Kidney (tissue), 14 donors: ENCODE results near the gene DAW1. TPM values are rescaled to one million over a fixed set of nuclear protein-coding genes. Genes with fewer than 3 reads are reported as not detected.

Source experiments
- DNase-seq, 5 donors: peaks; one replicate each; pipeline ENCODE4 v3.0.0-alpha.2; 2013 to 2020
- FAIRE-seq: peaks from 2 replicates; lab custom pipeline; 2012; peaks lifted over from hg19 to GRCh38; lab: Jason Lieb, UNC
- H3K27ac ChIP-seq, 2 donors: one replicate each; pipeline ENCODE4 v1.7.0; 2013; ENCODE audit warnings: low read depth in 2 of 2, low read length in 2 of 2, inconsistent platforms in 1 of 2
- H3K27me3 ChIP-seq: one replicate; pipeline ENCODE4 v1.7.1; 2013; ENCODE audit warnings: low read length, inconsistent platforms; ENCODE audit not compliant: control insufficient read depth, insufficient read depth
- H3K36me3 ChIP-seq, 3 donors: one replicate each; pipeline versions ENCODE4 v1.7.0 to v1.7.1; 2013; ENCODE audit warnings: low read length in 3 of 3, control low read depth in 1 of 3, inconsistent platforms in 1 of 3; ENCODE audit not compliant: insufficient read depth in 3 of 3, control insufficient read depth in 2 of 3
- H3K4me1 ChIP-seq, 3 donors: one replicate each; pipeline versions ENCODE4 v1.7.0 to v1.7.1; 2013; ENCODE audit warnings: low read length in 3 of 3, inconsistent platforms in 1 of 3, low read depth in 1 of 3; ENCODE audit not compliant: control insufficient read depth in 2 of 3, insufficient read depth in 2 of 3
- H3K4me3 ChIP-seq, 3 donors: one replicate each; pipeline versions ENCODE4 v1.7.0 to v1.8.1; 2013; ENCODE audit warnings: low read length in 3 of 3, control low read depth in 1 of 3, inconsistent platforms in 1 of 3
- H3K9ac ChIP-seq, 3 donors: one replicate each; pipeline versions ENCODE4 v1.7.0 to v1.7.1; 2013; ENCODE audit warnings: low read length in 3 of 3, control low read depth in 1 of 3, inconsistent platforms in 1 of 3
- H3K9me3 ChIP-seq, 3 donors: one replicate each; pipeline versions ENCODE4 v1.7.0 to v1.7.1; 2013; ENCODE audit warnings: low read length in 3 of 3, control low read depth in 1 of 3, inconsistent platforms in 1 of 3; ENCODE audit not compliant: control insufficient read depth in 2 of 3, insufficient read depth in 1 of 3
- CTCF ChIP-seq: IDR thresholded peaks from 3 replicates; pipeline ENCODE4 v1.5.1; 2012; ENCODE audit warnings: mild to moderate bottlenecking, moderate library complexity, borderline replicate concordance; ENCODE audit not compliant: insufficient read depth; ENCODE audit errors: extremely low read depth
- intact Hi-C: fragments of 100-400 bp; cut with DNase I; formaldehyde crosslinking; loops from one replicate; pipeline ENCODE4 v1.11.1; 2022
- polyA plus RNA-seq: library from polyadenylated mRNA; stranded (reverse); fragments of 350-450 nt; fragmentation: Illumina TruSeq; extraction: RNeasy Lipid Tissue Mini Kit (QIAGEN cat#74804); gene quantifications from one replicate; pipeline ENCODE4 v1.2.3, GENCODE V29; 2014; ENCODE audit warnings: low read depth, low replicate concordance; ENCODE audit not compliant: insufficient read depth
- total RNA-seq: library from RNA; stranded (reverse); fragmentation: NEBNext Ultra II Directional; extraction: Animal tissue kit (Norgen Biotek cat#: 25700); gene quantifications from one replicate; pipeline ENCODE4 v1.2.1, GENCODE V29; 2021
- donor health status: control.
- donor health status: control.
- donor health status: control.
- donor health status: control.
- donor health status: control.
- donor health status: DM: yes; HTN: yes; CAD: no.
- donor health status: Normal renal cell carcinoma (clear cell type).

Gene DAW1
- total and polyA plus RNA-seq, 2 donors from 2014 or later = 1.0 to 1.7 TPM

- no peaks in the 10 kb centered on the region for H3K4me1 ChIP-seq
- intact Hi-C loops = no loop called here
- no peak overlapping the region for H3K4me3 ChIP-seq
- DNase-seq (no peak), FAIRE-seq (no peak)
- H3K27ac ChIP-seq = no peak overlapping the region
- no peaks in the 10 kb centered on the region for H3K36me3 ChIP-seq
- no peak for TF ChIP-seq CTCF
- no peaks in the 10 kb centered on the region for H3K9me3 ChIP-seq
- no peaks in the 10 kb centered on the region for H3K27me3 ChIP-seq
- no peak overlapping the region for H3K9ac ChIP-seq
These were observed 88.9 kb downstream of the DAW1 start for GRCh38 chr2:227960317-227960716.

- no peak for TF ChIP-seq CTCF
- FAIRE-seq = no peak
These were observed 100.3 kb downstream of the DAW1 start for GRCh38 chr2:227971619-227972230.

GRCh38 chr2:227973241-227973640, 101.8 kb downstream of the DAW1 start:
- DNase-seq = no peak
- no peak for TF ChIP-seq CTCF
- Histone ChIP-seq H3K4me1 (no peaks in the 10 kb centered on the region), H3K36me3 (no peaks in the 10 kb centered on the region), H3K4me3 (no peak overlapping the region), H3K27me3 (no peaks in the 10 kb centered on the region), H3K9ac (no peak overlapping the region), H3K9me3 (no peaks in the 10 kb centered on the region), H3K27ac (no peak overlapping the region)
- FAIRE-seq = no peak
- intact Hi-C loops = no loop called here

More at GRCh38 chr2:227971619-227972230, 100.3 kb downstream of the DAW1 start:
- DNase-seq = no peak
- no peaks in the 10 kb centered on the region for H3K36me3 ChIP-seq
- no peaks in the 10 kb centered on the region for H3K27me3 ChIP-seq
- no peak overlapping the region for H3K4me3 ChIP-seq
- no peaks in the 10 kb centered on the region for H3K9me3 ChIP-seq
- no peak overlapping the region for H3K9ac ChIP-seq
- no peaks in the 10 kb centered on the region for H3K4me1 ChIP-seq
- H3K27ac ChIP-seq = no peak overlapping the region
- intact Hi-C loops = no loop called here

Other genes starting within 250 kb of the DAW1 start
- gene SCYGR5, start 204.8 kb upstream of the DAW1 start, total RNA-seq = not detected
- not detected for gene SCYGR5, start 204.8 kb upstream of the DAW1 start, polyA plus RNA-seq
- gene SLC19A3, start 153.6 kb upstream of the DAW1 start, total RNA-seq = 4.4 TPM
- 8.3 TPM for gene SLC19A3, start 153.6 kb upstream of the DAW1 start, polyA plus RNA-seq
- not detected for gene SCYGR6, start 146.9 kb upstream of the DAW1 start, total RNA-seq
- not detected for gene SCYGR6, start 146.9 kb upstream of the DAW1 start, polyA plus RNA-seq
- not detected for gene SCYGR7, start 143.3 kb upstream of the DAW1 start, total RNA-seq
- not detected for gene SCYGR7, start 143.3 kb upstream of the DAW1 start, polyA plus RNA-seq
- gene SCYGR8, start 125.7 kb upstream of the DAW1 start, total RNA-seq = not detected
- not detected for gene SCYGR8, start 125.7 kb upstream of the DAW1 start, polyA plus RNA-seq
- 2.7 TPM for gene CCL20, start 57.8 kb upstream of the DAW1 start, total RNA-seq
- gene CCL20, start 57.8 kb upstream of the DAW1 start, polyA plus RNA-seq = 2.5 TPM